Activated CD8-positive, alpha-beta memory T cell treated with anti-CD3 and anti-CD28 coated beads for 4 hours (primary cell): ENCODE data around the gene TM9SF4.
"Not testable (repeated sequence)": the region's sequence is repeated elsewhere in the genome, so short reads cannot be mapped to it uniquely, and the experiment has no call there.

Experiments
- DNase-seq, 2 donors: peaks; one replicate each; pipeline ENCODE4 v3.0.0-alpha.2; 2020; ENCODE audit warnings: low read depth in 2 of 2

TM9SF4 gene

GRCh38 chr20:32189691-32190615 lies 80.4 kb downstream of the TM9SF4 start:
- no peak for DNase-seq

- no peak for DNase-seq
These were observed 81.3 kb downstream of the TM9SF4 start for GRCh38 chr20:32190616-32191415.

- no peak for DNase-seq
These were observed 81.9 kb downstream of the TM9SF4 start for GRCh38 chr20:32191422-32191821.

- no peak for DNase-seq
These were observed 82.4 kb downstream of the TM9SF4 start for GRCh38 chr20:32191873-32192272.

GRCh38 chr20:32192698-32193097 lies 83.2 kb downstream of the TM9SF4 start:
- no peak for DNase-seq

- not testable (repeated sequence) for DNase-seq
These were observed 83.8 kb downstream of the TM9SF4 start for GRCh38 chr20:32193336-32193735.

- no peak for DNase-seq
These were observed 84.5 kb downstream of the TM9SF4 start for GRCh38 chr20:32193996-32194395.

GRCh38 chr20:32195581-32195980 lies 86.1 kb downstream of the TM9SF4 start:
- DNase-seq = no peak

GRCh38 chr20:32196613-32197012 lies 87.1 kb downstream of the TM9SF4 start:
- DNase-seq = not testable (repeated sequence)

- DNase-seq = not testable (repeated sequence)
These were observed 87.6 kb downstream of the TM9SF4 start for GRCh38 chr20:32197136-32197535.

- DNase-seq = no peak
These were observed 89.5 kb downstream of the TM9SF4 start for GRCh38 chr20:32199006-32199405.

GRCh38 chr20:32201296-32201976 lies 91.9 kb downstream of the TM9SF4 start:
- DNase-seq = no peak

GRCh38 chr20:32201977-32202363 lies 92.5 kb downstream of the TM9SF4 start:
- no peak for DNase-seq

- DNase-seq = no peak
These were observed 94.1 kb downstream of the TM9SF4 start for GRCh38 chr20:32203356-32204204.

GRCh38 chr20:32204205-32205109 lies 94.9 kb downstream of the TM9SF4 start:
- DNase-seq = peak in 1 of 2 donors; percentile 44

GRCh38 chr20:32205110-32205842 lies 95.8 kb downstream of the TM9SF4 start:
- DNase-seq = no peak

- DNase-seq = no peak
These were observed 96.6 kb downstream of the TM9SF4 start for GRCh38 chr20:32205843-32206759.
